ENCODE measurements around the gene CHI3L2.

CHI3L2 gene, protein sequence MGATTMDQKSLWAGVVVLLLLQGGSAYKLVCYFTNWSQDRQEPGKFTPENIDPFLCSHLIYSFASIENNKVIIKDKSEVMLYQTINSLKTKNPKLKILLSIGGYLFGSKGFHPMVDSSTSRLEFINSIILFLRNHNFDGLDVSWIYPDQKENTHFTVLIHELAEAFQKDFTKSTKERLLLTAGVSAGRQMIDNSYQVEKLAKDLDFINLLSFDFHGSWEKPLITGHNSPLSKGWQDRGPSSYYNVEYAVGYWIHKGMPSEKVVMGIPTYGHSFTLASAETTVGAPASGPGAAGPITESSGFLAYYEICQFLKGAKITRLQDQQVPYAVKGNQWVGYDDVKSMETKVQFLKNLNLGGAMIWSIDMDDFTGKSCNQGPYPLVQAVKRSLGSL

DNA sequence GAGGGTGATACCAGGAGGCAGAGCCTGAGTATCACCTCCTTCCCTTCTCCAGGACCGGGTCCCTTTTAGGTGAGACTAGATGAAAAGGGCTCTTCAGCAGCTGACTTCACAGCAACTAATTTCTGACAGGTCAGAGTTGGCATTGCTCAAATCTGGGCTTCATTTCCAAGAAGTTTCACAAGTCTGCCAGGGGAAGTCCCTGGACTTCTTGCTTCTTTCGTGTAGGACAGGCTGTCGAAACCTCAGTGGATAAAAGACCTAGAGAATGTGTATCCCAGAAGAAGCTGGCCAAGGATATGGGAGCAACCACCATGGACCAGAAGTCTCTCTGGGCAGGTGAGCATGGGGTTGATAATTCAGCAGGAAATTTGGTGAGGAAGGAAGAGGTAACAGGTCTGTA, at the start of gene CHI3L2:
Gene CHI3L2 (plus strand): TSS at position 280 of the 400 bp plus-strand sequence. CDS start 17 bp downstream, at position 297.
- no peak for DNase-seq

DNA sequence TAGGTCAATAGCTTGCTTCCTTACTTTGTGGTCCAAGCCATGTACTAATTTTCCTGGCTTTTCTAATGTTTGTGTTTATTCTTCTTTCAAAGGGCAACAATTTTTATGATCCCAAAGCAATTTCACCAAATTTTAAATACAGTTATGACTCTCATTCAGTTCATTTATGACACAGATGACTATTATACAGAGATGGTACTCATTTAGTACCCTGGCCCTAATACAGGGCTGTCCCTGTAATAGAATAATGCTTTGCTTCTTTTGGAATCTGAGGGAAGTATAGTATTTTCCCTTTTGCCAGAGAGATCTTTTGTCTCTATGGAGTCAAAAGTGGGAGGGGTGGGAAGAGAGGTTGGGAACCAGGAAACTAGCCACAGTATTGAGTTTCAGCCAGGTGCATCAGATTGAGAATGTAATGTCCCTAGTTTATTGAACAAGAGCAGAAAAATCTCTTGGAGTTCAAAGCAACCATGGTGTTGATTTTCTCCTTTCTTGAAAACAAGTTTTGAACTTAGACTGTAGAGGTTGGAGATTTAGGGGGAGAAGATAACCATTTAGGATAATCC, 47.5 kb upstream of the CHI3L2 start:
- no peak for DNase-seq

DNA sequence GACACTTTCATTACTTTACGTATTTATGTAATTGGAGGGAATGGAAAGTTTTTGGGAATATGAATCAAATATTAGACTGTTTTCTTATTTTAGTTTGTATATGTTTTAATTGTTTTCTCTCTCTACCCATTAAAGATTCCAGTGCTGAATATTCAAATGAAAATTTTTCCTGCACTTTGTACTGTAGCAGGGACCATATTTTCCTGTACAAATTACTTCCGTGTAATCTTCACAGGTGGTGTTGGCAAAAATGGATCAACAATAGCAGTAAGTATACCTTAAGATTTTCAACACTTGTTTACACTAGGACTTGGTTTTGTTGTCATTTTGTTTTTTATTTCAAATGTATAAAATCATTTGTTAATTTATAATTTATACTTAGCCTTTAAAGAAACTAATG, 45.5 kb upstream of the CHI3L2 start:
- no peak for DNase-seq

DNA sequence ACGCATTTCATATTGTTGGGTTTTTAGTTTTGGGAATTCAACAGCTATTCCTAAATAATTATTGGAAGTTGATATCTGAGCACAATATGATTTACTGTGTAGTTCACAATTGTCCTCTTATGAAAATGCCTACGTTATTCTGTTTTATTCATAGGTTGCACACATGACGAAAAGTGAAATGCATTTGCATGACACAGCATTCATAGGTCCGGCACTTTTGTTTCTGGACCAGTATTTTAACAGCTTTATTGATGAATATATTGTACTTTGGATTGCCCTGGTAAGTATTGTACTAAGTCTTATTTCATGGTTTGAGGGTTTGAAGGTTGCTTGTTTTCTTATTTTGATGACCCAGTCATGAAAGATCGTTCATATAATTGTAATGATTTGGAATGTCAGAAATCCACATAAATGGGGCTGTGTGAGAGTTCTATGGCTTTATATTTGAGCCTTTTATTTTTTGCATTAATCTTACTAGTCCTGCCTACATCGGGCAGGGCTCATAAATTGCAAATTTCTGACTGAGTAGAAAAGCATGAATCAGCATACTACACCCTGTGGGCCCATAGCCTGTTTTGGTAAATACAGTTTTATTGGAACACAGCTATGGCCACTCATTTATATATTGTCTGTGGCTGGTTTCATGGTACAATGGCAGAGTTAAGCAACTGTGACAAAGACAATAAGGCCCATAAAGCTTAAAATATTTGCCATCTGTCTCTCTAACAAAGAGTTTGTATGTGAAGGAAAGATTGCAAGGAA, 44.0 kb upstream of the CHI3L2 start:
- no peak for DNase-seq

- DNase-seq, result no peak
These were observed 42.9 kb upstream of the CHI3L2 start for GRCh38 chr1:111184663-111185062.

DNA sequence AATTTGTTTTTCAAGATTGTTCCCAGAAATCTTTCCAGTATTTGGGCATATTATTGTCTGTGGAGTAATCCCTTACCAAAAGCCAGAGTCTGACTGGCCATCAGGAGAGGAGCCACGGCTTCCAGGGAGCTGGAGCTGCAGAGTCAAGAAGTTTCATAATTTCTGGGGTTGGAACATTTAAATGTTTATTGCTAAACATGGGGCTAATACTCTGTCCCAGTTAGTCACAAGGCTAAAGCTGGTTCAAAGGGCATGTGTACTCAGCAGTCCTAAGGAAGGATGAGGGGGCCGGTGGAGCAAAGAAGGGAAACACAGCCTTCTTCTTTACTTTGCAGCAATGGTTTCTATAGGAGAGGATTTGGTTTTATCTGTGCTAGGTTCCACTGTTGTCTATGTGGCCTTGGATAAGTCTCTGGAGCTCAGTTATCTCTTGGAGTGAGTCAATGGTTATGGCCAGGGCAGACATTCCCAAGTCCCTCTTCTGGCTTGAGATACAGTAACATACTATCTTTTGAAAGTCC, 36.5 kb upstream of the CHI3L2 start:
- no peak for DNase-seq

- DNase-seq, result no peak
These were observed 36.0 kb upstream of the CHI3L2 start for GRCh38 chr1:111191496-111191895.

DNA sequence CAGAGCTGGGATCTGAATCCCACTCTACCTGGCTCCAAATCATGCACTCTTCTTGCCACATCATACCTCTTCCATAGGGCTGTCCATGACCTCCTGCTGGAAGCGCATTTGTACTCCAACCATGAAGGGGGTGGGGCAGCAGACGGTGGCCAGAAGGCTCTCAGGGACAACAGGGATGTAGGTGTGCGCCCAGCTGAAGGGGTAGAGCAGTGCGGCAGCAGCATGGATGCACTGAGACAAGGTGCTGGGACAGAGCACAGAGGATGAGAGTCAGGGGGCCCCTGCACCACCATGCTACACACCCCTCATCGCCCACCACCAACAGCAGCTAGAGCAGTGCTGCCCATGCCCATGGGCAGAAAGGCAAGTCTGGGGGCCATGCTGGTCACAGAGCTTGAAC, 35.4 kb upstream of the CHI3L2 start:
- DNase-seq, result no peak

DNA sequence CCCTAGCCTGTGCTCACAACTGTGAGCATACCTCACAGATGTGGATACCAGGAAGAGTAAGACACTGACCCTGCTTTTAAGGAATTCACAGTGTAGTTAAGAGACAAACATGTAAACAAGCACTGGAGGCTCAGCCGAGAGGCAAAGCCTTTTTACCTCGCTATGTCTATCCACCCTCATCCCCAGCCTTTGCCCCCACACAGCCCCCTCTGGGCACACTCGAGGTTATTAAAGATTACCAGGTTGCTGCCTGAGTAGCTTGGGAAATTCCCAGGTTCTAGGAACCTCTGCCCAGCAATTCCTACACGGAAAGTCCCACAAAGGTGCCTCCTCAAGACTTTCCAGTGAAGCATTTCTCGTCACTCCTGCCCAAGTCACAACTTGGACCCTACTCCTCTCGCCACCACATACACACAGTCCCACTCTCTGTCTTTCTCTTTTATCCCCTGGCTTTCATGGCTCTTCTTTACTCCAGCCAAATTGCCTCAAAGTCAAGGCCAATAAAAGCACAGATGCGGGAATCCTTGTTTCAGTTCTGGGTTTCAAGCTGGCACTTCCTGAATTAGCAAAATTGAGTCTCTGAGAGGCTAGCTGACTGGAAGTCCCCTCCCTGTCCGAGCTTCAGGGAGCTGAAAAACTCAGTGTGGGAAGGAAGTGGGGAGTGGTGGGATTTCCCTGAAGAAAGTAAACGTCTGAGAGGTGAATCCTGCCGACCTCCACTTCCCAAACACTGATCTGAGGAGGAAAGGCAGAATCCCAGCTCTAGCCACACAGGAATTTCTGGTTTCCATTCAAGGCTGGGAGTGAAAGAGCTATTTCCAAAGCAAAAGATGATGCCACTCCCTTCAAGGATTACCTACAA, 34.6 kb upstream of the CHI3L2 start:
- no peak for DNase-seq

DNA sequence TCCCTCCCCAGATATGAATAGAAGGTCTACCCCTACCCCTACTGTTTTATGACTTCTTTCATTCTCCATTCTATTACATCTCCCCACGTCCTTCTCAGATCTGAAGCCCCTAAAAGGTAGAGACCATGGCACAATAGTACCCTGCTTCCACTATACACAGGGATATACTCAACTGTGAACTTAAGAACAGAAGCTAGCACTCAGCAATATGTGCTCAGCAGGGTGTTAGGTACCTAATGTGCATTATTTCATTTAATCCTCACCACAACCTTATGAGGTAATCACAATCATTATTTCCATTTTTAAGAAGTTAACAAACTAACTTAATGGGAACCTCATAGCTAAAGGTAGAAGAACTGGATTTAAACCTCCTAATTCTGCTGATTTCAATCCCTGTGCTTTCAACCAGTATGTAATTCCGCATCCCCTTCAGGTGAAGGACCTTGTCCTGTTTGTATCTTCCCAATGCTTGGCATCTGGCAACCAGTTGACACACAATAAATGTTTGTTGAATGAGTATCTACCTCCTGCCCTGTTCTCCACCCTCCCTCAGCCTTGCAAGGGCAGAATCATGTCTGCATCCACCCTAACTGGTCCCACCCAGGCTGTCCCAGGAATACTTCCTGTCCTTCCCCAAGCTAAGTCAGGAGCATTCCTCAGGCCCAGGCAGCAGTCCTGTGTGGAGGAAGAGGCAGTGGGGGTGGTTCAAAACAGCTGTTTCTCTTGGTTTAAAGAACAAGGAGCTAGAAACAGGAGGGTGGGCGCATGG, 33.6 kb upstream of the CHI3L2 start:
- no peak for DNase-seq

- no peak for DNase-seq
These were observed 32.4 kb upstream of the CHI3L2 start for GRCh38 chr1:111195002-111195684.

GRCh38 chr1:111196213-111196612, 31.3 kb upstream of the CHI3L2 start:
- DNase-seq, result no peak

DNA sequence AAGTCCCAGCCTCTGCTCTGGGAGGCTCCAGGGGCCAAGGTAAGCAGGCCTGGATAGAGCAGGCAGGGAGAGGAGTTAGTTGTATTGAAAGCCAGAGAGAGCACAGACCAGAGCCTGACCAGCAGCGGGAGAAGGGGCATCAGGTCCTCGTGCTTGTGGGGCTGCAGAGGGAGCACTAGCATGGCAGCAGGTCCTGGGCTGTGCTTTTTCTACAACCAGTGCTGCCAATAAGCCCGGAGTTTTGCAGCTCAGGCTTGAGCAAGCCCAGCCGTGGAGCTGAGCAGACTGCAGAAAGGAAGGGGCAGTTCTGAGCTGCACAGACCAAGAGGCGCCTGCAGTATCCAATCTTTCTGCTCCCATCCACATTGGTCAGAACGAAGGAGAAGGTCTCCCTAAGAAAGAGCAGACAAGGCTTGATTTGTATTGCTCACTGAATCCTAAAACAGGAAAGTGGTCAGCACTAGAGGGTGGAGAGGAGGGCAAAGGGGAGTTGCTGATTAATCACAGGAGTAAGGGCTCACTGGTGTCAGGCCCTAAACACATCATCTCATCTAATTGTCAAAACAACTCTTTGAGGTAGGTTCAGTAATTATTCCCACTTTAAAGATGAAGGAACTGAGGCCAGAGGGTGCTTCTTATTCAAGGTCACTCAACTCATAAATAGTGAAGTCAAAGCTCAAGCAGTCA, 29.8 kb upstream of the CHI3L2 start:
- no peak for DNase-seq

GRCh38 chr1:111198836-111199235, 28.7 kb upstream of the CHI3L2 start:
- no peak for DNase-seq

GRCh38 chr1:111199329-111199728, 28.2 kb upstream of the CHI3L2 start:
- no peak for DNase-seq

DNA sequence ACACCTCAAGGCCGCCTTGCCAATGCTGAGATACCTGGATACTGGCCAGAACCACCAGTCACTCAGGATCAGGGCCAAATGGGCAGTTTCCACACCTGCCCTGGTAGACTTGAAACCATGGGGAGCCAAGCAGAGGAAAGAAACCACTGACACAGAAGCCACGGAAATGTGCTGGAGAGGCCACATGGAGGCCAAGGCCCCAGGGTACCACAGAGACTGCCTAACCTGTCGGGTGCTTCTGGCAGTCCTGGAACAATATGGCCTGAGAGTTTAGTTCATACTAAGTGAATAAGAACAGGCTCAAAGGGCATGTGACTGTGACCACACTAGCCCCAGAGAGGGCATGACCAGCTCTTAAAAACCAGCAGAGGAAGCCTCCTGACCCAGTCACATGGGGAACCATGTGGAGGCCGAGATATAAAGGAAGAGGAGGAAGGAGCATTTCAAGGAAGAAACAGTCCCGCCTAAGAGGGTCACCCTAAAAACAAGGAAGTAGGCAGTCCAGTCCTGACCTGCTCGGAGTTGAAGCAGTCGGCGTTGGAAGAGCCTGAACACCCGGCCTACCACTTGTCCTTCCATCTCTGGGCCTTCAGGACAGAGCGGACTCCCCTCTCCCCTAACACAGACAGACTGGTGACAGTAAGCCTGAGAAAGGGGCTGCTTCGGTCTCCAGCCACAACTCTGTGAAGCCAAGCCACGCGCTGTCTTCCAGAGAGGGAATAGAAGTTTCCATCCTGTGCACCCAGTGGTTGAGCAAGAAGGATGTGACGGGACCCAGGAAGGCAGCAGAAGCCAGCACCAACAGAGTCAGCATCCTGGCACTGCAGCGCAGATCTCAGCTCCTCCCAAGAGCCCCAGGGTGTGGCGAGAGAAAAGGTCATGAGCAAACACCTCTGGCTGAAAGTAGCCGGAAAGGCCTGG, 27.4 kb upstream of the CHI3L2 start, which contains the start of gene DENND2D:
Gene DENND2D (minus strand): TSS at position 766 of the 921 bp plus-strand sequence. CDS start 187 bp downstream, at position 579.
- DNase-seq, result no peak

- no peak for DNase-seq
These were observed 26.7 kb upstream of the CHI3L2 start for GRCh38 chr1:111200802-111201161.

GRCh38 chr1:111201275-111202090, 26.0 kb upstream of the CHI3L2 start:
- DNase-seq, result no peak

- no peak for DNase-seq
These were observed 25.2 kb upstream of the CHI3L2 start for GRCh38 chr1:111202366-111202706.
